ENCODE data around the gene GGA3.
"Not testable (repeated sequence)": the region's sequence is repeated elsewhere in the genome, so short reads cannot be mapped to it uniquely, and the experiment has no call there.

GGA3 gene

DNA sequence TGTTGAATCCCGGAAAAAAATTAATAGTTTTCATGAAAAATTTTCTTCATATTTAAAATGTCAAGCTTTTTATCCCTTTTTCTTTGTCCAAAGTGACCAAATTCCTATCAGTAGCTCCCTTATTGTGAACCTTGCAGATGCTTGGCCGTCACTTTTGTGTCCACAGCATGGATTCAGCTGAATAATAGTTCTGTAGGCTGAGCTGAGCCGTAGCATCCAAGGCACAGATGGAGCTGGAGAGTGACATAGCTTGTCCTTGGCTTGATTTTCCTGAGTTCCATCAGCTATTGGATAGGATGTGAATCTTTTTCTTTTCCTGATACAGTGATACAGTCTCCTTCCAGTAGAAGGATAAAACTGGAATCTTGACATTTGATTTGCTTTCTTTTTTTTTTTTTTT, 52.3 kb downstream of the GGA3 start:
- FAIRE-seq = no peak

DNA sequence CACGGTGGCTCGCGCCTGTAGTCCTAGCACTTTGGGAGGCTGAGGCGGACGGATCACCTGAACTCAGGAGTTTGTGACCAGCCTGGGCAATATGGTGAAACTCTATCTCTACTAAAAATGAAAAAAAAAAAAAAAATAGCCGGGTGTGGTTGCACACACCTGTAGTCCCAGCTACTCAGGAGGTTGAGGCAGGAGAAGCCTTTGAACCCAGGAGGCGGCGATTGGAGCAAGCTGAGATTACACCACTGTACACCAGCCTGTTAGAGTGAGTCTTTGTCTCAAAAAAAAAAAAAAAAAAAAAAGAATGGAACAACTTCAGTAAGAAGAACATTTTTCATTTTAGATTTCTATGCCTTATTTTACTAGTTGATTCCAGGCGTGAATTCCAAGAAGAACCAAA, 53.2 kb downstream of the GGA3 start:
- no peak for FAIRE-seq

DNA sequence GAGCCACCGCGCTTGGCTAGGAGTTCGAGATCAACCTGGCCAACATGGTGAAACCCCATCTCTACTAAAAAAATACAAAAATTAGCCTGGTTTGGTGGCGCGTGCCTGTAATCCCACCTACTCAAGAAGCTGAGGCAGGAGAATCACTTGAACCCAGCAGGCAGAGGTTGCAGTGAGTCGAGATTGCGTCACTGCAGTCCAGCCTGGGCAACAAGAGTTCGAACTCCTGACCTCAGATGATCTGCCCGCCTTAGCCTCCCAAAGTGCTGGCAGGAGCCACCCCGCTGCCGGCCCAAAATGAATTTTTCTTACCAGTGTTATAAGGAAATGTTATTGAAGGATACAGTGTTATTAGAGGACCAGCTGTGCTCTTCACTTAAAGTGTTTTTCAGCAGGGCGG, 53.6 kb downstream of the GGA3 start:
- no peak for FAIRE-seq

DNA sequence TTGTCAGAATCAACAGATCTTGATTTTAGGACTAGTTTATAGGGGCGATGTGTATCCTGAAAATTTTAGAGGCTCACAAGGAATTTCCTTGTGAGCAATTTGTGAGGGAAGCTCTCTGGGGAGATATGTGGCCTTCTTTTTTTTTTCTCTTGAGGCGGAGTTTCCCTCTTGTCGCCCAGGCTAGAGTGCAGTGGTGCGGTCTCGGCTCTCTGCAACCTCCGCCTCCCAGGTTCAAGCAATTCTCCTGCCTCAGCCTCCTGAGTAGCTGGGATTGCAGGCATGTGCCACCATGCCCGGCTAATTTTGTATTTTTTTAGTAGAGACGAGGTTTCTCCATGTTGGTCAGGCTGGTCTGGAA, 54.4 kb downstream of the GGA3 start:
- FAIRE-seq = not testable (repeated sequence)

DNA sequence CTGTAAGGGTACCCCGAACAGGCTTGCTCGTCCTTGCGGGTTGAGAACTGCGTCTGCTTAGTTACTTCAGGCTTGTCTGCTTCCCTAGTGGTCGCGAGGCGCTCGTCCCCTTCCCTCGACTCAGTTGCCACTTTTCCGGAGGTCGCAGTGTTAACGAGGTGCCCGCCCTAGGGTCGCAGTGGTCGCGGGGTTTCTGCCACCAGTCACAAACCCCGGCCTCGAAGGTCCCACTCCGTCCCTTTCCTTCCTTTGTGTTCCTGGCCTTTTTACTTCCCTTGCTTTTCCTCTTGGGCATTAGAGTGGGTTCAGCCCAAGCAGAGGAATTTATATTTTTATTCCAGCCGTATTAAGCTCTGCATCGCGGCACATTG, 55.6 kb downstream of the GGA3 start:
- FAIRE-seq = no peak

DNA sequence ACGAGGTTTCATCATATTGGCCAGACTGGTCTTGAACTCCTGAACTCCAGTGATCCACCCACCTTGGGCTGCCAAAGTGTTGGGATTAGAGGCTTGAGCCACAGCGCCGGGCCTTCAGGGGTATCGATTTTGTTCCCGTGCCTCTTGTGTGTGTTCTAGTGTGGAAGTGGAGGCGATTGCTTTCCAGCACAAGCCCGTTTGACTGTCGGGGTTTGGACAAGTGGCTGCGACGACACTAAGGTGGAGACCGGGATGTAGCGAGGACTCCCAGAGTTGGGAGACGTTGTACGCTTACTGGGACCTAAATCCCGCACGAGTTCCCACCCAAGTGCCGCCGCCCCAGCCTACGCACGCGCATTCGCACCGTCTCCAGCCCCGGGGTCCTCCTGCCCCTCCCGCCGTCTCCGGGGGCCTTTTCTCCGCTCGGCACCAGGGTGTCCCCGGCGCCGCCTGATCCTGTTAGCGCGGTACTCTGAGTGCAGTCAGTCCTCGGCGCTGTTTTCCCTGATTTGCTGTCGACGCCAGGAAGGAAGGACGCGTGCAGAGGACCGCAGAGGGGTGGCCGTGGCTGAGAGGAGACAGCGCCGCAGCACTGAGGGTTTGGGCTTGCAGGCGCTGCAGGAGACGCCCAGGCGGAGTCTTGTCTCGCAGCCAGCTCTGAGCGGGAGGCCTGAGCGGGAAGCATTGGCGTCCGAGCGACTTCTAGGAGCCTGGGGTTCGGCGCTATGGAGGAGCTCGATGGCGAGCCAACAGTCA, 56.2 kb downstream of the GGA3 start, which contains the start of gene NUP85:
Gene NUP85 (plus strand): TSS at position 643 of the 756 bp plus-strand sequence. CDS start 83 bp downstream, at position 726.
- FAIRE-seq = peak; percentile 75

DNA sequence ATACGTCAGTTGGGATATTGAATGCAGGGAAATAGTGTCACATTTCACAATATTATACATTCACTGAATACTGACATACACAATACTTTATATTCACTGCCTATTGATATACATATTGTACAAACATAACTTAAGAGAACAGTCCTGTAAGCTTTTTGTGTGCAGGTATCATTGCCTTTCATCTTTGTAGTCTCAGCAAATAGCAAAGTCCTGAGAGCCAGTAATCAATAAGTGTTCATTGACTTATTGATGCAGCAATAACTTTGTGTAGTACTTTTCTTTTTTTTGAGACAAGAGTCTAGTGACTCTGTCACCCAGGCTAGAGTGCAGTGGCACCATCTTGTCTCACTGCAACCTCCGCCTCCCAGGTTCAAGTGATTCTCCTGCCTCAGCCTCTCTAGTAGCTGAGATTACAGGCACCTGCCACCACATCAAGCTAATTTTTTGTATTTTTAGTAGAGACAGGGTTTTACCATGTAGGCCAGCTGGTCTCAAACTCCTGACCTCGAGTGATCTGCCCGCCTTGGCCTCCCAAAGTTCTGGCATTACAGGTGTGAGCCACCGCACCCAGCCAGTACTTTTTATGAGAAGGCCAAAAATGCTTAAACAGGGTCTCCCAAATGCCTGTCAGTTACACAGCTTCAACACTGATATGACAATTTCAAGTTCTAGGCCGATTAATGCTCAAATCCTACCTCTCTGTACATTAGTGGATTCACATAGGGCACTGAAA, 61.4 kb downstream of the GGA3 start:
- no peak for FAIRE-seq

DNA sequence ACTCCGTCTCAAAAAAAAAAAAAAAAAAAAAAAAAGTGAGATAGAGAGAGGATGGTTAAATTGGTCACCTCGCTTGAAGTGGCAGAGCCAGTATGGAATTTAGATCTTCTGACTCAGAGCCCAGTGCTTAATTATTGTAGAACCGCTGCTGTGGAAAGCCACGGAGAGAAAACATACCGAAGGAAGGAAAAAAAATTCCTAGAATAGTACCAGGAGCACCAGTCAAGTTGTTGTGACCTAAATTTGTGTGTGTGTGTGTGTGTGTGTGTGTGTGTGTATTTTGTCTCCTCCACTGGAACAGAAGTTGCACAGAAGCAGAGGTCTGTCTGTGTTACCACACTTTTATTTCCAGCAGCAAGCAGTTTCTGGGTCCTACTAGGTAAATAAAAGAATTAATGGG, 66.5 kb downstream of the GGA3 start:
- no peak for FAIRE-seq

DNA sequence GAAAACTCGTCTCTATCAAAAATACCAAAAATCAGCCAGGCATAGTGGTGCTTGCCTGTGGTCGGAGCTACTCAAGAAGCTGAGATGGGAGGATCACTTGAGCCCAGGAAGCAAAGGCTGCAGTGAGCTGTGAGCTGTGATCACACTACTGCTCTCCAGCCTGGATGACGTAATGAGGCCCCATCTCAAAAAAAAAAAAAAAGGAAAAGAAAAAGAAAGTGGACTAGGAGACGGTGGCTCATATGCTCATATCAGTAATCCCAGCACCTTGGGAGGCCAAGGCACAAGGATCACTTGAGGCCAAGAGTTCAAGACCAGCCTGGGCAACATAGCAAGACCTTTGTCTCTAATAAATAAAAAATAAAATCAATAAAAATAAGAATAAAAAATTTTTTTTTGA, 69.8 kb downstream of the GGA3 start:
- FAIRE-seq = no peak

DNA sequence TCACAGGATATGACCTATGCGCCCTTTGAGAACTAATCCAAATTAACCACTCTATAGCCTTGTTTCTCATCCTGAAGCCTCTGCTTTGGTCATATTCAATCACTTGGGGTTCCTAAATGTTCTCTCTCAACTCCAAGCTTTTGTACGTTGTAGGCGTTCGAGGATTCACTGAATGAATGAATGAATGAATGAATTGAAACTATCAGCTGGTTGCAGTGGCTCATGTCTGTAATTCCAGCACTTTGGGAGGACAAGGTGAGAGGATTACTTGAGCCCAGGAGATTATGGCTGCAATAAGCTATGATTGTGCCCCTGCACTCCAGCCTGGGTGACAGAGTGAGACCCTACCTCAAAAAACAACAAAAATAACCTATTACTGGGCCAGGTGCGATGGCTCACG, 72.8 kb downstream of the GGA3 start:
- FAIRE-seq = no peak

Measured in G401.6 (cell line).